Measurements from ENCODE around the gene CRTAP.
"Not testable (repeated sequence)": the region's sequence is repeated elsewhere in the genome, so short reads cannot be mapped to it uniquely, and the experiment has no call there.

The CRTAP gene

GRCh38 chr3:33146791-33147445 lies 33.1 kb downstream of the CRTAP start:
- Histone ChIP-seq H3K4me1 (ENCODE audit: control insufficient read depth in 5 of 5, insufficient read depth in 5 of 5, low read length in 5 of 5) (peaks cover 0 to 14% (median 4%) of the 10 kb centered on the region in 5 donors), H3K27me3 (ENCODE audit: control insufficient read depth in 5 of 5, insufficient read depth in 4 of 5, low read length in 5 of 5) (no peaks in the 10 kb centered on the region), H3K9ac (ENCODE audit: low read length in 5 of 5) (no peak overlapping the region), H3K36me3 (ENCODE audit: control insufficient read depth in 5 of 5, insufficient read depth in 5 of 5, low read length in 5 of 5) (peaks cover 10 to 42% (median 34%) of the 10 kb centered on the region in 5 donors), H3K9me3 (ENCODE audit: control insufficient read depth in 5 of 5, low read length in 5 of 5) (no peaks in the 10 kb centered on the region), H3K4me3 (ENCODE audit: low read depth in 1 of 5, low read length in 5 of 5) (no peak overlapping the region), H3K27ac (ENCODE audit: low read depth, low read length) (no peak overlapping the region)

- no peak overlapping the region for H3K9ac ChIP-seq (ENCODE audit: low read length in 5 of 5)
- H3K4me3 ChIP-seq (ENCODE audit: low read depth in 1 of 5, low read length in 5 of 5): no peak overlapping the region
- peaks cover 0 to 18% (median 15%) of the 10 kb centered on the region in 5 donors for H3K36me3 ChIP-seq (ENCODE audit: control insufficient read depth in 5 of 5, insufficient read depth in 5 of 5, low read length in 5 of 5)
- no peaks in the 10 kb centered on the region for H3K9me3 ChIP-seq (ENCODE audit: control insufficient read depth in 5 of 5, low read length in 5 of 5)
- no peak overlapping the region for H3K27ac ChIP-seq (ENCODE audit: low read depth, low read length)
- peaks cover 0 to 2% (median 0%) of the 10 kb centered on the region in 5 donors for H3K27me3 ChIP-seq (ENCODE audit: control insufficient read depth in 5 of 5, insufficient read depth in 4 of 5, low read length in 5 of 5)
- H3K4me1 ChIP-seq (ENCODE audit: control insufficient read depth in 5 of 5, insufficient read depth in 5 of 5, low read length in 5 of 5): peaks cover 0 to 14% (median 4%) of the 10 kb centered on the region in 5 donors
Observed at GRCh38 chr3:33149342-33149741, 35.5 kb downstream of the CRTAP start.

- H3K4me3 ChIP-seq (ENCODE audit: low read depth in 1 of 5, low read length in 5 of 5): no peak overlapping the region
- H3K9me3 ChIP-seq (ENCODE audit: control insufficient read depth in 5 of 5, low read length in 5 of 5): no peaks in the 10 kb centered on the region
- H3K27me3 ChIP-seq (ENCODE audit: control insufficient read depth in 5 of 5, insufficient read depth in 4 of 5, low read length in 5 of 5): peaks cover 0 to 2% (median 0%) of the 10 kb centered on the region in 5 donors
- peaks cover 0 to 6% (median 0%) of the 10 kb centered on the region in 5 donors for H3K4me1 ChIP-seq (ENCODE audit: control insufficient read depth in 5 of 5, insufficient read depth in 5 of 5, low read length in 5 of 5)
- no peak overlapping the region for H3K27ac ChIP-seq (ENCODE audit: low read depth, low read length)
- no peak overlapping the region for H3K9ac ChIP-seq (ENCODE audit: low read length in 5 of 5)
- no peaks in the 10 kb centered on the region for H3K36me3 ChIP-seq (ENCODE audit: control insufficient read depth in 5 of 5, insufficient read depth in 5 of 5, low read length in 5 of 5)
Observed at GRCh38 chr3:33152363-33153360, 38.8 kb downstream of the CRTAP start.

GRCh38 chr3:33153782-33154181 lies 40.0 kb downstream of the CRTAP start:
- Histone ChIP-seq H3K9ac (ENCODE audit: low read length in 5 of 5) (no peak overlapping the region), H3K27ac (ENCODE audit: low read depth, low read length) (no peak overlapping the region), H3K4me1 (ENCODE audit: control insufficient read depth in 5 of 5, insufficient read depth in 5 of 5, low read length in 5 of 5) (peaks cover 0 to 4% (median 0%) of the 10 kb centered on the region in 5 donors), H3K27me3 (ENCODE audit: control insufficient read depth in 5 of 5, insufficient read depth in 4 of 5, low read length in 5 of 5) (peaks cover 0 to 2% (median 0%) of the 10 kb centered on the region in 5 donors), H3K9me3 (ENCODE audit: control insufficient read depth in 5 of 5, low read length in 5 of 5) (no peaks in the 10 kb centered on the region), H3K4me3 (ENCODE audit: low read depth in 1 of 5, low read length in 5 of 5) (no peak overlapping the region), H3K36me3 (ENCODE audit: control insufficient read depth in 5 of 5, insufficient read depth in 5 of 5, low read length in 5 of 5) (no peaks in the 10 kb centered on the region)

DNA sequence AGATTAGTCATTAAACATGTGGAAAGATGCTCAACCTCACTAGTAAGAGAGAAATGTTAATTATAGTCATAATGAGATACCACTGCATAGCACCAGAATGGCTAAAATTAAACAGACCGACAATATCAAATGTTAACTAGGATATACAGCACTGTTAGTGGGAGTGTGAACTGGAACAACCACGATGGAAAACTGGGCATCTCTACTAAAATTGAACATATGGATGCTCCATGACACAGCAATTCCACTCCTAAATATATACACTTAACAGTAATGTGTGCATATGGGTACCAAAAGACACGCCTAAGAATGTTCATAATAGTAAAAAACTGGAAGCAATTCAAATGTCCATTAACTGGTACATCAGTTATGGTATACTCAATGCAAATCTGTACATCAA lies 41.5 kb downstream of the CRTAP start:
- Histone ChIP-seq H3K4me1 (ENCODE audit: control insufficient read depth in 5 of 5, insufficient read depth in 5 of 5, low read length in 5 of 5) (no peaks in the 10 kb centered on the region), H3K27ac (ENCODE audit: low read depth, low read length) (no peak overlapping the region), H3K9ac (ENCODE audit: low read length in 5 of 5) (no peak overlapping the region), H3K36me3 (ENCODE audit: control insufficient read depth in 5 of 5, insufficient read depth in 5 of 5, low read length in 5 of 5) (no peaks in the 10 kb centered on the region), H3K9me3 (ENCODE audit: control insufficient read depth in 5 of 5, low read length in 5 of 5) (no peaks in the 10 kb centered on the region), H3K27me3 (ENCODE audit: control insufficient read depth in 5 of 5, insufficient read depth in 4 of 5, low read length in 5 of 5) (peaks cover 0 to 2% (median 0%) of the 10 kb centered on the region in 5 donors), H3K4me3 (ENCODE audit: low read depth in 1 of 5, low read length in 5 of 5) (no peak overlapping the region)

DNA sequence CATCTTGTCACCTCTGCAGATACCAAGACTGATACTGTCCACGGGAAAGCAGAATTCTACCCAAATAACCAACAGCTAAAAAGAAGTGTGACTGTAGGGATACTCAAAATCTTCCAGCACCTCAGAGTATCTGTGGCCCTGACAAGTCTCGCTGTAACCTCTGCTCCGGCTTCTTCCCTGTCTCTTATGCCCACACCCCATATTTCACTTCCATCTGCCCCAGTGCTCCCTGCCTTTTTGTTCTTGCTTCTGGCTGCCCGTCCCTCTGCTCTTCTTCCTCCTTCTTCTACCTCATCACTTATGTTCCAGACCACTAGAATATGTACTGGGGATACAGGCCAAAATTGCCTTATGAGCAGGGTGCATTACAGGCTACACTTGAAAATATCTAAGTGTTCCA lies 45.4 kb downstream of the CRTAP start:
- Histone ChIP-seq H3K9me3 (ENCODE audit: control insufficient read depth in 5 of 5, low read length in 5 of 5) (no peaks in the 10 kb centered on the region), H3K27me3 (ENCODE audit: control insufficient read depth in 5 of 5, insufficient read depth in 4 of 5, low read length in 5 of 5) (no peaks in the 10 kb centered on the region), H3K36me3 (ENCODE audit: control insufficient read depth in 5 of 5, insufficient read depth in 5 of 5, low read length in 5 of 5) (no peaks in the 10 kb centered on the region), H3K9ac (ENCODE audit: low read length in 5 of 5) (no peak overlapping the region), H3K27ac (ENCODE audit: low read depth, low read length) (no peak overlapping the region), H3K4me1 (ENCODE audit: control insufficient read depth in 5 of 5, insufficient read depth in 5 of 5, low read length in 5 of 5) (no peaks in the 10 kb centered on the region), H3K4me3 (ENCODE audit: low read depth in 1 of 5, low read length in 5 of 5) (no peak overlapping the region)

GRCh38 chr3:33159981-33160380 lies 46.2 kb downstream of the CRTAP start:
- H3K36me3 ChIP-seq (ENCODE audit: control insufficient read depth in 5 of 5, insufficient read depth in 5 of 5, low read length in 5 of 5): no peaks in the 10 kb centered on the region
- no peaks in the 10 kb centered on the region for H3K4me1 ChIP-seq (ENCODE audit: control insufficient read depth in 5 of 5, insufficient read depth in 5 of 5, low read length in 5 of 5)
- H3K9me3 ChIP-seq (ENCODE audit: control insufficient read depth in 5 of 5, low read length in 5 of 5): no peaks in the 10 kb centered on the region
- no peak overlapping the region for H3K27ac ChIP-seq (ENCODE audit: low read depth, low read length)
- H3K27me3 ChIP-seq (ENCODE audit: control insufficient read depth in 5 of 5, insufficient read depth in 4 of 5, low read length in 5 of 5): no peaks in the 10 kb centered on the region
- no peak overlapping the region for H3K9ac ChIP-seq (ENCODE audit: low read length in 5 of 5)
- H3K4me3 ChIP-seq (ENCODE audit: low read depth in 1 of 5, low read length in 5 of 5): no peak overlapping the region

DNA sequence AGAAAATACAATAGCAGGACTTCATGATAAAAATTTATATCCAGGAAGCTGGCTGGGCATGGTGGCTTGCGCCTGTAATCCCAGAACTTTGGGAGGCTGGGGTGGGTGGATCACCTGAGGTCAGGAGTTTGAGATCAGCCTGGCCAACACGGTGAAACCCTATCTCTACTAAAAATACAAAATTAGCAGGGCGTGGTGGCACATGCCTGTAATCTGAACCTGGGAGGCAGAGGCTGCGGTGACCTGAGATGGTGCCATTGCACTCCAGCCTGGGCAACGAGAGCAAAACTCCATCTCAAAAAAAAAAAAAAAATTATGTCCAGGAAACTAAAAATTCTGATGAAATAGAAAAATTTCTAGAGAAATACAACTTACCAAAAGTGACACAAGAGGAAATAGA lies 48.8 kb downstream of the CRTAP start:
- H3K9ac ChIP-seq (ENCODE audit: low read length in 5 of 5); H3K36me3 ChIP-seq (ENCODE audit: control insufficient read depth in 5 of 5, insufficient read depth in 5 of 5, low read length in 5 of 5); H3K27me3 ChIP-seq (ENCODE audit: control insufficient read depth in 5 of 5, insufficient read depth in 4 of 5, low read length in 5 of 5); H3K9me3 ChIP-seq (ENCODE audit: control insufficient read depth in 5 of 5, low read length in 5 of 5); H3K4me1 ChIP-seq (ENCODE audit: control insufficient read depth in 5 of 5, insufficient read depth in 5 of 5, low read length in 5 of 5); H3K27ac ChIP-seq (ENCODE audit: low read depth, low read length); H3K4me3 ChIP-seq (ENCODE audit: low read depth in 1 of 5, low read length in 5 of 5): not testable (repeated sequence)

DNA sequence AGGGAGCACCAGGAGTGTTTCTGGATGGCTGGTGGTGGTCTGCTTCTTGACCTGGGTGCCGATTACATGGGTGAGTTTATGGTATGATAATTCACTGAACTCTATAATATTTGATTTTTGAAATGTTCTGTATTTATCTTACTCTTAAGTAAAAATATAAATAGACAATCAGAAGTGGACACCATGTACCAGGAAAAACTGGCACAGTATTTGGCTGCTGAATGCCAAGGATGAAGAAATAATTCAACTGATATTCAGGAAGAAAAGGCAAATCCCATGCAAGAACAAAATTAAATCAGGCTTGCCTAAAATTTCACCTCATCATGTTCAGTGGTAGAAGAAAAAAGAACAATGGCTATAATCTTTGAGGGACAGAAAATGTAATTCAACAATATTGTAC lies 51.6 kb downstream of the CRTAP start:
- Histone ChIP-seq H3K4me1 (ENCODE audit: control insufficient read depth in 5 of 5, insufficient read depth in 5 of 5, low read length in 5 of 5) (no peaks in the 10 kb centered on the region), H3K36me3 (ENCODE audit: control insufficient read depth in 5 of 5, insufficient read depth in 5 of 5, low read length in 5 of 5) (no peaks in the 10 kb centered on the region), H3K27me3 (ENCODE audit: control insufficient read depth in 5 of 5, insufficient read depth in 4 of 5, low read length in 5 of 5) (no peaks in the 10 kb centered on the region), H3K4me3 (ENCODE audit: low read depth in 1 of 5, low read length in 5 of 5) (no peak overlapping the region), H3K9ac (ENCODE audit: low read length in 5 of 5) (no peak overlapping the region), H3K27ac (ENCODE audit: low read depth, low read length) (no peak overlapping the region), H3K9me3 (ENCODE audit: control insufficient read depth in 5 of 5, low read length in 5 of 5) (no peaks in the 10 kb centered on the region)

DNA sequence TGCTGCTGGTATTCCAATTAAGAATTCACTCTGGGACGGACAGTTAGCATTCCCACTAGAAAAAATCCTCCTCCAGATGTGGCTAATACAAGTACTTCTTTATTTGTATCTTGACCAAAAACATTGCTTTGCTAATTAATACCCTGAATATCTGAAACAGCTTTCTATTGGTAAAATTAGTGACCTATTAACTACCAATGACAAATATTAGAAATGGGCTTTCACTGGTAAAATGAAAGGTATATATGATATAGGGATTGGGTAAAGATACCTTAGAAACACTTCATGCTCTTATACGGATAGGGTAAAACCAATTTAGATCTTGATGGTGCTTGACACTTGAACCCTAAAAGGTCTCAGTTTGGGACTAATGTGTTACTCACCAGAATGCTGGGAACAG lies 52.3 kb downstream of the CRTAP start:
- Histone ChIP-seq H3K27ac (ENCODE audit: low read depth, low read length) (no peak overlapping the region), H3K4me3 (ENCODE audit: low read depth in 1 of 5, low read length in 5 of 5) (no peak overlapping the region)

More for the DNA sequence above, 52.3 kb downstream of the CRTAP start:
- Histone ChIP-seq H3K4me1 (ENCODE audit: control insufficient read depth in 5 of 5, insufficient read depth in 5 of 5, low read length in 5 of 5) (no peaks in the 10 kb centered on the region), H3K27me3 (ENCODE audit: control insufficient read depth in 5 of 5, insufficient read depth in 4 of 5, low read length in 5 of 5) (no peaks in the 10 kb centered on the region), H3K9ac (ENCODE audit: low read length in 5 of 5) (no peak overlapping the region), H3K9me3 (ENCODE audit: control insufficient read depth in 5 of 5, low read length in 5 of 5) (no peaks in the 10 kb centered on the region), H3K36me3 (ENCODE audit: control insufficient read depth in 5 of 5, insufficient read depth in 5 of 5, low read length in 5 of 5) (no peaks in the 10 kb centered on the region)
